Measurements from ENCODE around the gene PITPNM3. TPM values are rescaled to one million over a fixed set of nuclear protein-coding genes. Genes with fewer than 3 reads are reported as not detected.

PITPNM3 gene
- total and polyA plus RNA-seq, 2 of the 8 experiments (the other 6 are each of a cell fraction or from before 2014, with no cell fraction given), result 1.7 to 3.1 TPM

DNA sequence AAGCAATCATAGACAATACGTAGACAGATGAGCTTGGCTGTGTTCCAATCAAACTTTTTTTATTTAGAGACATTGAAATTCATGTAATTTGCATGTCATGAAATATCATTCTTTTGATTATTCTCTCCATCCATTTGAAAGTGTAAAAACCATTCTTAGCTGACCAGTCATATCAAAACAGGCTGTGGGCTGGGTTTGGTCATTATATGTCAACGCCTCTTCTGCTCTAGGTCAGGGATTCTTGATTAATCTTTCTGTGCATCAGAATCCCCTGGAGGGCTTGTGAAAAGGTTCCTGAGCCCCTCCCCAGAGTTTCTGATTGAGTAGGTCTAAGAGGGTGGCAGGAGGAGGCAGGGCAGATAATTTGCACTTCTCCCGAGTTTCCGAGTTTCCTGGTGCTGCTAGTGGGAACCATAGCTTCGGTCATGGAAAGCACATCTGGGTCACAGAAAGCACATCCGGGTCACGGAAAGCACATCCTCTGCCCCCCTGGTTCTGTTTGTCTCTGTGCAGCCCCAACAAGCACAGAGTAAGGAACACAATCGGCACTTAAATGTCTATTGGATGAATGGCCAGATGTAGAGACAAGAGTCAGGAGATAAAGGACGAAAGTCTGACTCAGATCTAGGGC lies 95.7 kb downstream of the PITPNM3 start (continued):
- TF ChIP-seq SP1 (IDR thresholded peaks at IDR 0.05; ENCODE audit: low read depth, low read length) (no peak), RNF2 (IDR thresholded peaks at IDR 0.05; ENCODE audit: borderline replicate concordance, low read depth, low read length, missing control alignments, poor library complexity, severe bottlenecking) (no peak), MAFK (IDR thresholded peaks at IDR 0.05; ENCODE audit: low read depth, low read length) (no peak), EGR1 (IDR thresholded peaks at IDR 0.05; ENCODE audit: borderline replicate concordance, low read depth, low read length) (no peak), SUZ12 (IDR thresholded peaks at IDR 0.05; ENCODE audit: low read length) (no peak)
